Upper lobe of left lung (tissue), 6 donors: ENCODE results near the gene MGAT5B. TPM values are rescaled to one million over a fixed set of nuclear protein-coding genes. Genes with fewer than 3 reads are reported as not detected.

Source experiments
- ATAC-seq, 2 donors: fragments of 200-7000 bp; cut with Tn5 transposase; one replicate each; pipeline ENCODE4 v1.9.1; 2022; ENCODE audit warnings: mild to moderate bottlenecking in 2 of 2, moderate library complexity in 2 of 2; ENCODE audit not compliant: low FRiP score in 2 of 2
- DNase-seq, 2 donors: peaks; one replicate each; pipeline ENCODE4 v3.0.0-alpha.2; 2019 to 2020
- H3K27ac ChIP-seq, 4 donors: fragments of 200-600 bp; sonication (generic); one replicate each; pipeline ENCODE4 v1.5.1; 2016 to 2019
- H3K27me3 ChIP-seq, 4 donors: fragments of 200-600 bp; sonication (generic); one replicate each; pipeline ENCODE4 v1.5.1; 2017 to 2019
- H3K36me3 ChIP-seq, 4 donors: fragments of 200-600 bp; sonication (generic); one replicate each; pipeline ENCODE4 v1.5.1; 2016 to 2019
- H3K4me1 ChIP-seq, 4 donors: fragments of 200-600 bp; sonication (generic); one replicate each; pipeline ENCODE4 v1.5.1; 2018 to 2019
- H3K4me3 ChIP-seq, 4 donors: fragments of 200-600 bp; sonication (generic); one replicate each; pipeline ENCODE4 v1.5.1; 2017 to 2019; ENCODE audit warnings: mild to moderate bottlenecking in 2 of 4, moderate library complexity in 1 of 4
- H3K9me3 ChIP-seq, 4 donors: fragments of 200-600 bp; sonication (generic); one replicate each; pipeline ENCODE4 v1.5.1; 2018 to 2019
- CTCF ChIP-seq, 6 experiments: fragments of 450-650 bp in 4 of 6; fragments of 200-600 bp in 2 of 6; sonication (generic) in 2 of 6; IDR thresholded peaks; one replicate each; pipeline ENCODE4 v1.5.1; 2016 to 2019; ENCODE audit warnings: antibody characterized with exemption in 6 of 6
- EP300 ChIP-seq, 4 donors: sonication (generic); formaldehyde crosslinking; IDR thresholded peaks; one replicate each; pipeline ENCODE4 v1.5.1; 2017; ENCODE audit warnings: antibody characterized with exemption in 4 of 4, control low read depth in 2 of 4
- POLR2A ChIP-seq, 4 donors: fragments of 450-650 bp; IDR thresholded peaks; one replicate each; pipeline ENCODE4 v1.5.1; 2016 to 2017; ENCODE audit warnings: antibody characterized with exemption in 4 of 4, mild to moderate bottlenecking in 2 of 4
- POLR2AphosphoS5 ChIP-seq, 2 donors: sonication (generic); formaldehyde crosslinking; IDR thresholded peaks; one replicate each; pipeline ENCODE4 v1.5.1; 2017; ENCODE audit warnings: antibody characterized with exemption in 2 of 2
- WGBS, 2 donors: methylation state at CpG; one replicate each; pipeline ENCODE4 v1.1.5; 2017 to 2018; 5-methylcytosine and 5-hydroxymethylcytosine counted together
- total RNA-seq, 6 donors: library from RNA; depleted of rRNA in 4 of 6; stranded (reverse); fragments of >200 nt in 4 of 6; gene quantifications; one replicate each; pipeline versions ENCODE4 v1.1.0 to v1.2.1, GENCODE V29; 2016 to 2021
- donor health status: DM: no; HTN: no; CAD: no; lungs with moderate emphysema.
- donor health status: DM: no; HTN: yes; CAD: no; lungs with severe emphysema.

Gene MGAT5B
- total RNA-seq, 6 donors from 2014 or later: 0.20 to 3.0 (median 0.83) TPM

DNA sequence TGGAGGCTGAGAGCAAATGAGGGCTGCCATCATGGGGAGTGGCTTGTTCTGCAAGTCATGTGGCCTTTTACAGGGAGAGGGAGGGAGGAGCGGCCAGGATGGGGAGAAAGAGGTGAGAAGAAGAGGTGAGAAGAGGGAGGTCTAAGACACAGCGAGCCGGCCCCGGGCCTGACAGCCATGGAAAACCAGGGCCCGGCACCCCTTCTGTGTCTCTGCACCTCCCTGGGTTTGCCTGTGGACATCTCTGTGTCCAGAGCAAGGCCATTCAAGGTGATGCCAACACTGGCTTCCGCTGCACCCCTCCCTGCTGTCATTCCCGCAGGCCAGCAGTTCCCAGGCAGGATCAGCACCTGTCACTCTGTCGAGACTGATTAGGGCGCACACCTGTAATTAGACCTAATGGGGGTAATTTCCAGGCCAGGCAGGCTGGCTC lies 75.6 kb downstream of the MGAT5B start:
- H3K27ac ChIP-seq: no peak overlapping the region
- no peak overlapping the region for H3K4me3 ChIP-seq
- WGBS, 2 donors: 84 to 85% methylated on average over 5 to 6 of the region's 9 CpGs
- TF ChIP-seq POLR2A (IDR thresholded peaks at IDR 0.05): no peak
- no peak for TF ChIP-seq CTCF (IDR thresholded peaks at IDR 0.05)
- no peak for TF ChIP-seq EP300 (IDR thresholded peaks at IDR 0.05)
- TF ChIP-seq POLR2AphosphoS5 (IDR thresholded peaks at IDR 0.05): no peak
- H3K36me3 ChIP-seq: no peaks in the 10 kb centered on the region
- no peak for ATAC-seq
- no peaks in the 10 kb centered on the region for H3K27me3 ChIP-seq
- no peaks in the 10 kb centered on the region for H3K4me1 ChIP-seq
- peak in 1 of 2 donors; percentile 40 for DNase-seq
- no peaks in the 10 kb centered on the region for H3K9me3 ChIP-seq

GRCh38 chr17:76944477-76944876 lies 76.3 kb downstream of the MGAT5B start:
- Histone ChIP-seq H3K4me3 (no peak overlapping the region), H3K27ac (no peak overlapping the region), H3K27me3 (no peaks in the 10 kb centered on the region), H3K4me1 (no peaks in the 10 kb centered on the region), H3K9me3 (no peaks in the 10 kb centered on the region), H3K36me3 (no peaks in the 10 kb centered on the region)
- ATAC-seq: no peak
- 84 to 90% methylated on average over 15 of the region's 16 CpGs for WGBS, 2 donors
- DNase-seq: peak in 1 of 2 donors; percentile 39
- TF ChIP-seq POLR2AphosphoS5 (IDR thresholded peaks at IDR 0.05) (no peak), CTCF (IDR thresholded peaks at IDR 0.05) (no peak), EP300 (IDR thresholded peaks at IDR 0.05) (no peak), POLR2A (IDR thresholded peaks at IDR 0.05) (no peak)

DNA sequence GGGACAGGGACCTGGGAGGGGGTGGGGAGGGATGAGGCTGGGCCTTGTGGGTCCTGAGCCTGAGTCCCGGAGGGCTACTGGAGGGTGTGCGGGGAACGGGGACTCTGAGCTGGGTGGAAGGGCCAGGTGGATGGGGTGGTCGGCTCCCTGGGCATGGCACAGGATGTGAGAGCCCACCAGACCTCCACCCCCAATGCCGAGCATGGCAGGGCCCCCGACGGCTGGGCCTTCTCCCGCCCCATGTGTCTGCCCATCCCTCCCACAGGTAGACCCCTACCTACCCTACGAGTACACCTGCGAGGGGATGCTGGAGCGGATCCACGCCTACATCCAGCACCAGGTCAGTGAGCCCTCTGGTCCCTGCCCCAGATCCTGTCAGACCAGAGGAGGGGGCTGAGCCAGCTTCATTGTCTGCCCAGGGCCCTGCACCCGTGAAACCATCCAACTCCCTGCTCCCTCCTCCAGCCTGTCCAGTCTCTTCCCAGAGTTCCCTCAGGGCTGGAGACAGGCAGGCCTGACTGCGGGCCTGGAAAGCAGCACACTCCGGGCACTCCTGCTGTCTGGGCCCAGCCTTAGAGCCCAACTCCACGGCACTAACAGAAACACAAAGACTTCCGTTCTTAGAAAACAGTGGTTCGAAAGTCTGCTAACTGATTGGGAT lies 78.0 kb downstream of the MGAT5B start:
- no peak overlapping the region for H3K27ac ChIP-seq
- no peaks in the 10 kb centered on the region for H3K36me3 ChIP-seq
- 73 to 80% methylated on average over 13 to 18 of the region's 18 CpGs for WGBS, 2 donors
- no peaks in the 10 kb centered on the region for H3K9me3 ChIP-seq
- no peak overlapping the region for H3K4me3 ChIP-seq
- TF ChIP-seq POLR2AphosphoS5 (IDR thresholded peaks at IDR 0.05): no peak
- TF ChIP-seq EP300 (IDR thresholded peaks at IDR 0.05): no peak
- TF ChIP-seq CTCF (IDR thresholded peaks at IDR 0.05): no peak
- no peak for TF ChIP-seq POLR2A (IDR thresholded peaks at IDR 0.05)
- DNase-seq (peak in 1 of 2 donors; percentile 59), ATAC-seq (no peak)
- no peaks in the 10 kb centered on the region for H3K4me1 ChIP-seq
- no peaks in the 10 kb centered on the region for H3K27me3 ChIP-seq

DNA sequence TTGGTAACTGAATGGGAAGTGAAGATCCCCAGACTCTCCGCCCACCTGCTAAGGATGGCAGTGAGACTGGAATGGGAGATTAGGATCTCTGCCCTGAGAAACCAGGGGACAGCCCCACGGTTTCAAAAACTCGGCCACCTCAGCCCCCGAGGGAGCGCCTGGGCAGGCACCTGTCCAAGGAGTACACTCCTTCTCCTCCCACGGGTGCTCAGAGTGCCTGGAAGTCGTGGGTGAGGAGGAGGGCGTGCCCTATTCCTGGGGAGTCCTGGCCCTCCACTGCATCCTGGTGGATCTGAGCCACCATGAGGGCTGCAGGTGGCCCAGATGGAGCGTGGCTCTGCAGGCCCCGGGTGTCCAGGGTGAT lies 78.5 kb downstream of the MGAT5B start:
- WGBS, 2 donors: 69 to 71% methylated on average over 7 to 10 of the region's 10 CpGs
- H3K27ac ChIP-seq: no peak overlapping the region
- DNase-seq (peak in 1 of 2 donors; percentile 33), ATAC-seq (no peak)
- TF ChIP-seq CTCF (IDR thresholded peaks at IDR 0.05) (no peak), EP300 (IDR thresholded peaks at IDR 0.05) (no peak), POLR2AphosphoS5 (IDR thresholded peaks at IDR 0.05) (no peak), POLR2A (IDR thresholded peaks at IDR 0.05) (no peak)
- no peak overlapping the region for H3K4me3 ChIP-seq
- no peaks in the 10 kb centered on the region for H3K9me3 ChIP-seq
- no peaks in the 10 kb centered on the region for H3K27me3 ChIP-seq
- no peaks in the 10 kb centered on the region for H3K4me1 ChIP-seq
- no peaks in the 10 kb centered on the region for H3K36me3 ChIP-seq

- no peaks in the 10 kb centered on the region for H3K36me3 ChIP-seq
- no peaks in the 10 kb centered on the region for H3K27me3 ChIP-seq
- 87 to 95% methylated on average over 10 of the region's 10 CpGs for WGBS, 2 donors
- ATAC-seq (no peak), DNase-seq (peak in 1 of 2 donors; percentile 42)
- no peak overlapping the region for H3K27ac ChIP-seq
- no peaks in the 10 kb centered on the region for H3K4me1 ChIP-seq
- H3K4me3 ChIP-seq: no peak overlapping the region
- no peaks in the 10 kb centered on the region for H3K9me3 ChIP-seq
- TF ChIP-seq CTCF (IDR thresholded peaks at IDR 0.05): no peak
- TF ChIP-seq EP300 (IDR thresholded peaks at IDR 0.05): no peak
- TF ChIP-seq POLR2A (IDR thresholded peaks at IDR 0.05): no peak
- no peak for TF ChIP-seq POLR2AphosphoS5 (IDR thresholded peaks at IDR 0.05)
These were observed 79.1 kb downstream of the MGAT5B start for GRCh38 chr17:76947309-76947708.
